Forelimb muscle (tissue), 1 donor: Measurements from ENCODE around the gene ZNF653. TPM values are rescaled to one million over a fixed set of nuclear protein-coding genes. Genes with fewer than 3 reads are reported as not detected.
"Not testable (repeated sequence)": the region's sequence is repeated elsewhere in the genome, so short reads cannot be mapped to it uniquely, and the experiment has no call there.

ENCODE experiments used
- DNase-seq: peaks from one replicate; pipeline ENCODE4 v3.0.0-alpha.2; 2013; ENCODE audit warnings: low read depth
- polyA plus RNA-seq: library from polyadenylated mRNA; unstranded; fragments of 120-200 nt; gene quantifications from one replicate; pipeline ENCODE4 v1.2.1, GENCODE V29; 2013; ENCODE audit not compliant: insufficient read length

The ZNF653 gene
- polyA plus RNA-seq, 1 donor = 6.0 TPM

DNA sequence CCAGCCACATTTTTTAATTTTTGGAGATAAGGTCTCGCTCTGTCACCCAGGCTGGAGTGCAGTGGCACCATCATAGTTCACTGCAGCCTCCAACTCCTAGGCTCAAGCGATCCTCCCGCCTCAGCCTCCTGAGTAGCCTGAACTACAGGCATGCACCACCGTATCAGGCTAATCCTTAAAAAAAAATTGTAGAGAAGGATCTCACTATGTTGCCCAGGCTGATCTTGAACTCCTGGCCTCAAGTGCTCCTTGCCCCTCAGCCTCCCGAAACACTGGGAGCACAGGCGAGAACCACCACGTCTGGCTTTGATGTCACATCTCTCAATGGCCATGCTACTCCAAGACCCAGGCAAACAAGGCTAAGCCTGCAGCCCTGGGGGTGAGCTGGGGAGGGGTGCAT, 49.0 kb downstream of the ZNF653 start:
- DNase-seq = no peak

DNA sequence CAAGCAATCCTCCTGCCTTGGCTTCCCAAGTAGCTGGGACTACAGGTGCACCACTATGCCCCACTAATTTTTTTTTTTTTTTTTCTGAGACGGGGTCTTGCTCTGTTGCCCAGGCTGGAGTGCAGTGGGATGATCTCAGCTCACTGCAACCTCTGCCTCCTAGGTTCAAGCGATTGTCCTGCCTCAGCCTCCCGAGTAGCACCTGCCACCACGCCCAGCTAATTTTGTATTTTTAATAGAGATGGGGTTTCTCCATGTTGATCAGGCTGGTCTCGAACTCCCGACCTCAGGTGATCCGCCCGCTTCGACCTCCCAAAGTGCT, 50.4 kb downstream of the ZNF653 start:
- not testable (repeated sequence) for DNase-seq

DNA sequence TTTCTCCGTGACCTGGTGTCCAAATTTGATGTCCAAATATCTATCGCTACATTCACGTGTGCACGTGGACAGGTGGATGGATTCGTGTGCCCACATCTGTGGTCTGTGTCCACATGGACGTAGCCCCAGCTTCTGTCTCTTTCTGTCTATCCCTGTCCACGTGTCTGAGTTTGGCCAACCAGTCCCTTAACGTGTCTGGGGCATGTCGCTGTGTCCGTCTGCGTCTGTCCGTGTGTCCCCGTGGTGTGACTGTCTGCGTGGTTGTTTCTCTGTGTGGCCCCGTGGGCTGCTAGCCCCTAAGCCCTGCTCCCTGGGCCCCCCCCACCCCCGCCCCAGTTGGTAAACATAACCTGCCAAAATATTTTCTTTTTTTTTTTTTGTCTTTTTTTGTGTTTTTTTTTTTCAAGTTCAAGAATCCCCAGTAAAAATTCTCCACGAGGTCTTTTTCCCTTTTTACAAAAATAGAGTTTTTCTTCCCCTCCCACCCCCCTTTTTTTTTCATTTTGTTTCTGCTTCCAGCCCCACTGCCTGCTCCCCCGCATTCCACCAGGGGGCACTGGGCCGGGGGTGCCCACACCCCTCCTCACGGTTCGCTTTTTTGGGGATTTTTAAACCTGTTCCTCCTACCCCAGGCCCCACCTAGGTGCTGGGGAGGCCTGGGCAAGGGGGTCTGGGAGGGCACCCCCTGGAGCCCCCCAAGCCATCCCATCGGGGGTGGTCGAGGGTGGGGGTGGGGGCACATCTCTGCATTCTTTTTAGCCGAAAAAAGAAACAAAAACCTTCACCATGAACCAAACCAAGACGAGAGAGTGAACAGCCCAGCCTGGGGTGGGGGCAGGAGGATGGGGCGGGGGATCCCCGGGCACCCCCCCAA, 51.9 kb downstream of the ZNF653 start:
- no peak for DNase-seq

DNA sequence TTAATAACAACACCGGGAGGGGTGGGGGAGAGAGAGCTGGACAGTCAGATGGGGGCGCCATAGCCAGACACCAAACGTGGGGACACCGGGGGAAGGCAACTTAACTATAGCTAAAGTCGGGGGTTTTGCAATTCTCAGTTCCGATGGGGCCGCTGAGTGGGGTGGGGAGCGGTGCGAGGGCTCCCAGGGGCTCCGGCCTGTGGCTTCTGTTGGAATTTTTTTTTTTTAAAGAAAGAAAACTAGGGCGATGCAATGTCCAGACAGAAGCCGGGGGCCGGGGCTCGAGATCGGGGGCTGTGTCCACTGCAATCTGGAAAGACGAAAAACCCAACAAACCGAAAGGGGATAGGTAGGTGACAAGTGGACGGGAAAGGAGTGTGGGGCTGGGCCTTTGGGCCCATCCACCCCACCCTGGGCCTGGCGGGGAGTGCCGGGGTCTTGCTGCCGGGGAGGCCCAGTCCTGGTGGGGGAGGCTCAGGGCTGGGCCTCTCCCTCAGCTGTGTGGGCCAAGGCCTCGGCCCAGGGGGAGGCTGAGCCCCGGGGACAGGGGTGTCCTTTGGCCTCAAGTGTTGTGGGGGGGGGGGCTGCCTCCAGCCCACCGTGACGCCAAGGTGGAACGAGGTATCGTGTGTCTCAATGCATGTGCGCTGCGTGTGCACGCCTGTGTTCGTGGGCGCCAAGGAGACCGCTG, 52.9 kb downstream of the ZNF653 start:
- DNase-seq = no peak

DNA sequence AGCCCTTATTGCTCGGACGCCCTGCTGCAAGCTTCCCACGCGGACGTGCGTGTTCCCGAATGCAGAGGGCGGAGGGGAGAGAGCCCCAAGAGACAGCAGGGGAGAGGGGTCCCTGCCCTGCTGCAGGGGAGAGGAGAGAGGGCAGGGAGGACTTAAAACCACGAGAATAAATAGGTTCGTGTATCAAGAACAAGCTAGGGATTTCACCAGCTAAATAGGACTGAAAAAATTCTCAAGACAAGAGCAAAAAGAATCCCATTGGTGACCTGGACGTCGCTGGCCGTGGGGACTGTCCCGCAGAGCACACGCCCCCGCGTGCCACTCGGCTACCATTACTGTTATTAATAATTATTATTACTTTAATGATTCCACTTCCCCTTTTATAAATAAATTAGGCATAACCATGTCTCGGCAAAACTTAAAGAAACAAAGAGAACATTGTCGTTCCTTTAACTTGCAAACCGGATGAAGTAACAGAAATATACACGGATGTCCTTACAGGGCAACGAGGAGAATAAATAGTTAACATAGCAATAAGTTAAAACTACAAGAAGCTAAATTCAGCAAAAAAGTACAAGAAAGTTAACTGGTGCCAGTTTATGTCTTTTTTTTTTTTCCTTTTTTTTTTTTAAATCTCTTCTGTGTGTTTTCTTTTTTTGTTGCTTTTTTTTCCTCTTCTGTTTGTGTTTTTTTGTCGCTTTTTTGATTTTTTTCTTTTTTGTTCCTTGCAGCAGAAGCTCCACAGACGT, 53.6 kb downstream of the ZNF653 start:
- DNase-seq = no peak

DNA sequence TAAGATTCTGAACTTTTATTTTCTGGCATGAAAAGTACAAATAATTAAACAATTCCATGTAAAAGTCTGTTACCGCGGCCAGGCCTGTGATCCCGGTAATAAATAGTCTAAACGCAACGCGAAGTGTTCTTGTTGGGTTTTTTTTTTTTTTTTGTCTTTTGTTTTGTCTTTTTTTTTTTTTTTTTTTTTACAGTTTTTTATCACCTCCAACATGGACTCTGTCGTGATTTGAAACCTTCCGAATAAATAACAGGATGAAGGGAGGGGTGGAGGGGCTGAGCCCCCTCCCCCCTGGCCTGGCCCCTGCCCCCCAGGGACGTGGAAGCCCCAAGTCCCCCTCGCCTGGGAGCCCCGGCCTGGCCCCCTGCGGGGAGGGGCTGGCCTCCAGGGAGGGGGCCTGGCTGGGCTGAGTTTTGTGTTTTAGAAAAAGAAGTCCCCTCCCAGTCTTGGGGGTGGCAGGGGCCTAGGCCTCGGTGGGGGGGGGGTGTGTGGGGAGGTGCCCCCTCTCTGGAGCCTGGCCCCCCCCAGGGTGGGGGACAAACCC, 54.2 kb downstream of the ZNF653 start:
- no peak for DNase-seq

DNA sequence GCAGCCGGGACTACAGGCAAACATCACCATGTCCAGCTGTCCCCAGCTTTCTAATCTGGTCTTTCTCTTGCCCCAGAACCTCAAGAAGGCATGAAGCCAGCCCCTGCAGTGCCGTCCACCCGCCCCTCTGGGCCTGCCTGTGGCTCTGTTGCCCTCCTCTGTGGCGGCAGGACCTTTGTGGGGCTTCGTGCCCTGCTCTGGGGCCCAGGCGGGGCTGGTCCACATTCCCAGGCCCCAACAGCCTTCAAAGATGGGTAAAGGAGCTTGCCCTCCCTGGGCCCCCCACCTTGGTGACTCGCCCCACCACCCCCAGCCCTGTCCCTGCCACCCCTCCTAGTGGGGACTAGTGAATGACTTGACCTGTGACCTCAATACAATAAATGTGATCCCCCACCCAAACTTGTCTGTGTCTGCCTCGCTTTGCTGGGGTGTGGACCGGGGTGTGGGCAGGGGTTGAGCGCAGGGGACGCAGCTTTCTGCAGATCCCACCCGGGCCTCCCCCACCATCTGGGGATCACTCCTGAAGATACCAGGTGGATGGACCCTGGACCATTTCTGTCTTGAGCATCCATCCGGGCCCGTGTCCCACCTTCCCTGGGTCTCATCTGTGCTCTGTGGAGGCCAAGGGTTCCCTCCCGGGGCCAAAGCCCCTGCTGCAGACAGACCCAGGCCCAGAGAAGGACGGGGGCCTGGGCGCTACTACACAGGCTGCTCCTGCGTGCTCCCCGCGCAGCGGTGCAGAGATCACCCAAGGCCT, 54.9 kb downstream of the ZNF653 start:
- no peak for DNase-seq

DNA sequence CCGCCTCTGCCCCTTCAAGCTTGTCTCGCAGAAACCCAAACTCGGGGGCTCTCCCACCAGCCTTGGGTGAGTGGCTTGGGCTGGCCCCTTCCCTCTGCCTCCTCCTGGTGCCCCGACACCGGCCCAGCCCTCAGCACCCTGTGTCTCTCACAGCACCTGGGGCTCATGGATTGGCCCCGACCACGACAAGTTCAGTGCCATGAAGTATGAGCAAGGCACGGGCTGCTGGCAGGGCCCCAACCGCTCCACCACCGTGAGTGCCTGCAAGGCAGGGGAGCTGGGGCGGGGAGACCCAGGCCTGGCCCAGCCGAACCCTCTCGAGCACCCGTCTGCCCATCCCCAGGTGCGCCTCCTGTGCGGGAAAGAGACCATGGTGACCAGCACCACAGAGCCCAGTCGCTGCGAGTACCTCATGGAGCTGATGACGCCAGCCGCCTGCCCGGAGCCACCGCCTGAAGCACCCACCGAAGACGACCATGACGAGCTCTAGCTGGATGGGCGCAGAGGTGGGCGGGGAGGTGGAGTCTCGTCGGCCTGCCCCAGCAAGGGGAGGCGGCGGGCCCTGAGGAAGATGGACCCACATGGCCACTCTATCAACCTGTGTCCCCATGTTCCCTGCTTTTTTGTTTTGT, 56.6 kb downstream of the ZNF653 start:
- no peak for DNase-seq

DNA sequence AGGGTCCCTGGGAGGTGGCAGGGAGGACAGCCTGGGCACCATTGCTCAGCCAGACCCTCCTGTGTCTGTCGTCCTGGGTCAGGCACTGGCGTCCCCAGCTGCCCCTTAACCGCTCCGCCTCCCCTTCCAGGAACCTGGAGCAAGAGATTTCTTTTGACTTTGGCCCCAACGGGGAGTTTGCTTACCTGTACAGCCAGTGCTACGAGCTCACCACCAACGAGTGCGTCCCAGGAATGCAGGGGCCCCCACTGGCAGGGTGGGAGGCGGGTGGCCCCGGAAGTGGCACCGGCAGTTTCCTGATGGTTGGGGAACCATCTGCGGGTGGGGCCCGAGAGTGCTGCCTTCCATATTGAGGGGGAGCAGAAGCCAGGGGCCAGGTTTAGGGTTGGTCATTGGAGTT, 57.2 kb downstream of the ZNF653 start:
- DNase-seq = no peak

DNA sequence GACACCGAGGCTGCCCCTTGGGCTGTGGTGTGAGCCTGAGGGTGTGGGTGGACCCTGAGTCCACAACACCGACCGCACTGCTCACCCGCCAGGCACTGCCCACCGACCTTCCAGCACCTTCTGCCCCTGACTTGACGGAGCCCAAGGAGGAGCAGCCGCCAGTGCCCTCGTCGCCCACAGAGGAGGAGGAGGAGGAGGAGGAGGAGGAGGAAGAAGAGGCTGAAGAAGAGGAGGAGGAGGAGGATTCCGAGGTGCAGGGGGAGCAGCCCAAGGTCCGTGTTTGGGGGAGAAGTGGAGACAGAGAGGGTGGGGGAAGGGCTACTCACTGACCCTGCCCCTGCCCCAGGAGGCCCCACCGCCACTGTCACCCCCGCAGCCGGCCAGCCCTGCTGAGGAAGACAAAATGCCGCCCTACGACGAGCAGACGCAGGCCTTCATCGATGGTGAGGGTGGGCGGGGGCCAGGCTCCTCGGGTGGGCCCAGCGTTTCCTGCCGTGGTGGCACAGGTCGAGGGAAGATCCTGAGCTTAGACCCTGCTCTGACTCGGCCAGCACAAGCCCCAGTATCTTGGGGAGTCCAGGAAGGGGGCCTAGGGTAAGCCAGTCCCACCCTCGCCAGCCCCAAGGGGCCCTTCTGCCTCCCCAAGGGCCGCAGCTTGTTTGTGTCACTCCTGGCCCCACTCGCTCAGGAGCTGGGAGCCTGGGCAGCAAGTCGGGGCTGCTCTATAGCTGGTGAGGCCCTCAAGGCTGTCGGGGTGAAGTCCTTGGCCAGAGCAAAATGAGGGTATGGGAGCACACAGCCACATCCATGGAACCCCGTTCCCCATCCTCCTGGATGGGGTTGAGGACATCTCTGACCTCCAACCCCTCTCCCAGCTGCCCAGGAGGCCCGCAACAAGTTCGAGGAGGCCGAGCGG, 58.0 kb downstream of the ZNF653 start:
- no peak for DNase-seq

DNA sequence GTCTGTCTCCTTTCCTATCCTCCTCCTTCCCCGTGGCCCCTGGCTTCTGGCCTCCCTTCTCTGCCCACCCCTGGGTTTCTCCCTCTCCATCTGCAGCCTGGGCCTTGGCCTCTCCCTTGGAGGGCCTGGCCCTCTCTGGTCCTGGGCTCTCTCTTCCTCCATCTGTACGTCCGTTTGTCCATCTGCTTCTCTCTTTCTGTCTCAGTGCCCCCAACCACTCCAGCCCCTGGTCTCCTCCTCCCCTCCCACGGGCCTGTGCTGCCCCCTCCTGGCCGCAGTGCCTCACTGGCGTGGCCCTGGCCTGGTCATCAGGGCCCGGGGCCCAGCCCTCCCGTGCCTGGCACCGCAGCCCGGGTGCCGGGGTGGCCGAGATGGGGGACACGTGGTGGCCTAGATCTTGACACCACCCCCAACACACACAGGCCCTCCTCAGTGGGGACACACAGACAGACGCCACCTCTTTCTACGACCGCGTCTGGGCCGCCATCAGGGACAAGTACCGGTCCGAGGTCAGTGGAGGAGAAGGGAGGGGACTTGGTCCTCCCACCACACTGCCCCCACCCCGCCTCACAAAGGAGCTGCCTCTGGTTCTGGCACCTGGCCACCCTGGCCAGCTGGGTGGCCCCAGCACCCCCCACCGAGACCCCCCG, 58.9 kb downstream of the ZNF653 start:
- no peak for DNase-seq

DNA sequence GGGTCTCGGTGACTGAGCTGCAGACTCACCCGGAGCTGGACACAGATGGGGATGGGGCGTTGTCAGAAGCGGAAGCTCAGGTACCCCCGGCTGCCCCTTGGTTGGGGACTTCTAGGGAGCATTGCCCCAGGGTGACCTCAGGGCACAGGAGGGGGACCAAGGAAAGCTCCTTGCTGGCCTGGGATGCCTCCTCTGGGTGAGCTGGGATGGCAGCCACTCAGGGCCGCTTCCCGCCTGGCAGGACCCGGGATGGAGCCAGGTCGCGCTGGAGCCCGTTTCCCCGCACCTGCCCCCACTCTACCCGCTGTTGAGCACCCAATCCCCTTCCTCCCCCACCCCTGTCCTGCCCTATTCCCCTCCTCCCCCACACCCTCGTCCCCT, 59.4 kb downstream of the ZNF653 start:
- DNase-seq = no peak

DNA sequence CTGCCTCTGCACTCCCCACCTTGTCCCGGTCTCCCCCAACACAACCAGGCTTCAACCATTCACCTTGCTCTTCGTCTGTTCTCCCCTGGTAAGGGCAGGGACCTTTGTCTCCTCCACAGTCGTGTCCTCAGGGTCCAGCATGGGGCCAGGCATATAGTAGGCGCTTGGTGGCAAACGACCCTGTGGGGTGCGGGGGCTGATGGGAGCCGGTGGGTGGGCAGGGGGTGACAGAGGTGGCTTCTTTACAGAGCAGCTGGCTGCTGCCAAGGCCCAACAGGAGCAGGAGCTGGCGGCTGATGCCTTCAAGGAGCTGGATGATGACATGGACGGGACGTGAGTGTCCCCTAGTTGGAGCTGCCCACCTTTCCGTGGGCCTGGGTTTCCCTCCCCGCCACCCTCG, 60.5 kb downstream of the ZNF653 start:
- no peak for DNase-seq

DNA sequence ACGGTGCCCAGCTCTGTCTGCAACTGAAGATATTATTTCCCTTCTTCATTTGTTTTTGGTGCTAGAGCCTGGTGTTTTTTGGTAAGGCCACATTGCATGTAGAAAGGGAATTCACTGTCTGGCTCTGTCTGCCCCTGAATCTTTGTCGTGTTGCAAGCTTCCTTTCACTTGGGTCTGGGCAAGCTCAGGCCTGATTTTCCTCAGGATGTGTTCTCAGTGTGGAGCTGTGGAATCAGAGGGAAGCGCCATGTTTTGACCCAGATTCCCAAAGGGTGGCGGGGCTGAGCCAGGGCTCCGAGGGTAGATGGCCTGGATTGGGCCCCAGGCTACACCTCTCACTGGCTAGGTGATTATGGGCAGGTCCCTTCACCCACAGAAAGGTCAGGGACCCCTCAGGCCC, 61.6 kb downstream of the ZNF653 start:
- no peak for DNase-seq

DNA sequence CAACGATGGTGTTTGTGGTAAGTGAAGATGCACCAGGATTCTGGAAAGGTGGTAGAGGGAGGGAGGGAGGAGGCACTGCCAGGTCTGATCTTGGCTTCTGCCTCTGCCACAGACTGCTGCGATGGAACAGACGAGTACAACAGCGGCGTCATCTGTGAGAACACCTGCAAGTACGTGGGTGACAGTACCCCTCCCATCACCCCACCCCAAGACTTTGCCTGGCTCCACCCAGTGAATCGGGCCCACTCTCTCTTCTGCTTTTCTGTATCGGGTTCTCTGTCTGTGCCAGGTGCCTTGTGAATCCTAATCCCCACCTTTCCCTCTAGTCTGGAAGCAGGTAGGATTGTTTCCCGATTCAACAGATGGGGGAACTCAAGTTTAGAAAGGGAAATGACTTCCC, 67.7 kb downstream of the ZNF653 start:
- DNase-seq = no peak

DNA sequence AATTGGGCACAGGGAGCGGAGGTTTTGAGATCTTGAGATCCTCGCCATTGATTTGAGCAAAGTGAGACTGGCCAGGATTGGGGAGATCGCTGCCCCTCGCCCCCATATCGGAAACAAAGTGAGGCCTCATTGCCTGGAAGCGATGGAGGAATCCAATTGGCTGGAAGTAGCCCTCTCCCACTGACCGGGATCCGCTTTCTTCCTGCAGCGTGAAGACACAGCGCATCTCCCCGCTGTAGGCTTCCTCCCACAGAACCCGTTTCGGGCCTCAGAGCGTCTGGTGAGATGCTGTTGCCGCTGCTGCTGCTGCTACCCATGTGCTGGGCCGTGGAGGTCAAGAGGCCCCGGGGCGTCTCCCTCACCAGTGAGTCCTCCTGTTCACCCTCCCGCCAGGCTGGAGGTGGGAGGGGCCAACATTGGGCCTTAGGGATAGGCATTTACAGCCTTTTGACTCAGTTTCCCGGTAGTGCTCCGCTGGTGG, 69.8 kb downstream of the ZNF653 start:
- DNase-seq = no peak

DNA sequence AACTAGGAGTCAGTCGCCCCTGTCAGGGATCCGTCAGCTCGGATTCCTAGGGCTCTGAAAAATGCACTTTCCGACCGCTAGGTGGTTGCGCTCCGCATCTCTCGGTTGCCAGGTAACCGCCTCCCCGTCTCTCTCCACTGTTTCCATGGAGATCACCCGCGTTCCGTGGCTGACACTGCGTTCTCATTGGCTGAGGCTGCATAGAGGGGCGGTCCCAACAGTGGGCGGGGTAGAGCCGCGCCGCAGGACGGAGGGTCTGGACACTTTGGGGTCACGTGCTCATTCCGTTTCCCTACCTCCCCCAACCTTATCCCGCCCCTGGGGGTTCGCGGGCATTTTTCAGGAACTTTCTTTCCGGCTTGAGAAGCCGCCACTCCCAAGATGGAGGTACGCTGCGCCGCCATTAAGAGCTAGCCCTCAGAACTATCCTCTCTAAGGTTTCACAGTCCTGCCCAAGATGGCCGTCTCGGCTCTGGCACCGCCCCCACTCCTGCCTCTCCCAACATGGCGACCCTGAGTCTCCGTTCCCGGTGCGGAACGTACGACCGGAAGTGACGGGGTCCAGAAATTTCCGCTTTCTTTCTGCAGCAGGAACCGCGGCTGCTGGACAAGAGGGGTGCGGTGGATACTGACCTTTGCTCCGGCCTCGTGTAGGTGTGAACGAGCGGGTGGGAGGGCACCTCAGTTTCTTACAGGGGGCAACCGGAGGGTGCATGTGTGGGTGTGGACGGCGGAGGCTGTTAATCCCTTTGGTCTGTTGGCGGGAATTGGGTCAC, 70.4 kb downstream of the ZNF653 start, which contains the start of the genes ODAD3 and PRKCSH:
Gene ODAD3 (minus strand): TSS at position 65 of the 776 bp plus-strand sequence. CDS start 105 bp downstream, outside the sequence.
Gene PRKCSH (plus strand): TSS at position 579 of the 776 bp plus-strand sequence. CDS start 483 bp downstream, outside the sequence.
- DNase-seq = peak; percentile 98

DNA sequence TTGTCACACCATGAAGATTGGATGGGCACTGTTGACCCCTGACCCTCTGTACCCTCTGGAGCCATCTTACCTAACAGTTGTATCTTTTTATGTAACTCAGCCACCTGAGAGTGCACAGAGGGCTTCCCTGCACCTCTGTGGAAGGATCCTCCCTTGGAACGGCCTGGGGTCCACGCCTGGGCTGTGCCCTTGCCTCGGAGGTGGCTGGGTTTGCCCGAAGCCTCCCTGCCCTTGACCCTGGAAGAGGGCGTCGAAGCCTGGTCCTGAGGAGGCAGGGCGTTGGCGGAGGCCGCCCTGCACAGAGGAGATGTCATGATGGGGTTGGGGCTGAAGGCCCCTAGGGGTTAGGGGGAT, 71.0 kb downstream of the ZNF653 start:
- DNase-seq = no peak
